ENCODE data around the gene CDKN2C.

The CDKN2C gene

GRCh38 chr1:50970931-50971582 is 1.0 kb downstream of the CDKN2C start:
- peaks cover 16 to 20% of the 10 kb centered on the region in 2 donors for H3K27me3 Mint-ChIP-seq
- no peaks in the 10 kb centered on the region for H3K9me3 Mint-ChIP-seq
- no peak overlapping the region for H3K27ac Mint-ChIP-seq
- no peak overlapping the region for H3K4me3 Mint-ChIP-seq
- no peaks in the 10 kb centered on the region for H3K36me3 Mint-ChIP-seq
- ATAC-seq (replicated peaks): no peak
- DNase-seq: no peak
- peaks cover 11 to 21% of the 10 kb centered on the region in 2 donors for H3K4me1 Mint-ChIP-seq

GRCh38 chr1:50971748-50972305 is 1.8 kb downstream of the CDKN2C start:
- no peak overlapping the region for H3K27ac Mint-ChIP-seq
- peaks cover 18 to 28% of the 10 kb centered on the region in 2 donors for H3K4me1 Mint-ChIP-seq
- H3K27me3 Mint-ChIP-seq: peaks cover 24 to 27% of the 10 kb centered on the region in 2 donors
- no peak overlapping the region for H3K4me3 Mint-ChIP-seq
- no peak for ATAC-seq (replicated peaks)
- H3K9me3 Mint-ChIP-seq: no peaks in the 10 kb centered on the region
- no peaks in the 10 kb centered on the region for H3K36me3 Mint-ChIP-seq
- DNase-seq: no peak

- ATAC-seq (replicated peaks): no peak
- peaks cover 18 to 25% of the 10 kb centered on the region in 2 donors for H3K4me1 Mint-ChIP-seq
- no peak overlapping the region for H3K27ac Mint-ChIP-seq
- H3K36me3 Mint-ChIP-seq: no peaks in the 10 kb centered on the region
- no peaks in the 10 kb centered on the region for H3K9me3 Mint-ChIP-seq
- no peak for DNase-seq
- H3K27me3 Mint-ChIP-seq: peaks cover 26 to 29% of the 10 kb centered on the region in 2 donors
- no peak overlapping the region for H3K4me3 Mint-ChIP-seq
These were observed 2.7 kb downstream of the CDKN2C start for GRCh38 chr1:50972766-50973165.

- H3K27me3 Mint-ChIP-seq: peaks cover 26 to 29% of the 10 kb centered on the region in 2 donors
- H3K27ac Mint-ChIP-seq: no peak overlapping the region
- H3K9me3 Mint-ChIP-seq: no peaks in the 10 kb centered on the region
- no peaks in the 10 kb centered on the region for H3K36me3 Mint-ChIP-seq
- peaks cover 16 to 22% of the 10 kb centered on the region in 2 donors for H3K4me1 Mint-ChIP-seq
- ATAC-seq (replicated peaks) (no peak), DNase-seq (no peak)
- H3K4me3 Mint-ChIP-seq: no peak overlapping the region
These were observed 3.2 kb downstream of the CDKN2C start for GRCh38 chr1:50973255-50973654.

- DNase-seq (no peak), ATAC-seq (replicated peaks) (no peak)
- no peak overlapping the region for H3K27ac Mint-ChIP-seq
- no peaks in the 10 kb centered on the region for H3K36me3 Mint-ChIP-seq
- H3K4me1 Mint-ChIP-seq: peaks cover 23 to 30% of the 10 kb centered on the region in 2 donors
- H3K9me3 Mint-ChIP-seq: no peaks in the 10 kb centered on the region
- H3K27me3 Mint-ChIP-seq: peaks cover 34 to 35% of the 10 kb centered on the region in 2 donors
- no peak overlapping the region for H3K4me3 Mint-ChIP-seq
These were observed 4.0 kb downstream of the CDKN2C start for GRCh38 chr1:50973875-50974617.

- no peak overlapping the region for H3K4me3 Mint-ChIP-seq
- no peak overlapping the region for H3K27ac Mint-ChIP-seq
- H3K36me3 Mint-ChIP-seq: no peaks in the 10 kb centered on the region
- ATAC-seq (replicated peaks) (no peak), DNase-seq (no peak)
- H3K4me1 Mint-ChIP-seq: peaks cover 24 to 32% of the 10 kb centered on the region in 2 donors
- H3K9me3 Mint-ChIP-seq: no peaks in the 10 kb centered on the region
- H3K27me3 Mint-ChIP-seq: peaks cover 36 to 37% of the 10 kb centered on the region in 2 donors
These were observed 4.5 kb downstream of the CDKN2C start for GRCh38 chr1:50974618-50974935.

GRCh38 chr1:50975436-50975835 is 5.4 kb downstream of the CDKN2C start:
- DNase-seq (no peak), ATAC-seq (replicated peaks) (no peak)
- Mint-ChIP-seq H3K27me3 (peaks cover 32 to 37% of the 10 kb centered on the region in 2 donors), H3K4me3 (no peak overlapping the region), H3K4me1 (peaks cover 18 to 23% of the 10 kb centered on the region in 2 donors), H3K27ac (no peak overlapping the region), H3K36me3 (no peaks in the 10 kb centered on the region), H3K9me3 (no peaks in the 10 kb centered on the region)

GRCh38 chr1:50976111-50976889 is 6.3 kb downstream of the CDKN2C start:
- Mint-ChIP-seq H3K4me3 (peak overlapping the region; percentile 84 to 88), H3K27me3 (peaks cover 28 to 37% of the 10 kb centered on the region in 2 donors), H3K36me3 (no peaks in the 10 kb centered on the region), H3K9me3 (no peaks in the 10 kb centered on the region), H3K27ac (no peak overlapping the region), H3K4me1 (peaks cover 18 to 22% of the 10 kb centered on the region in 2 donors)
- no peak for DNase-seq
- no peak for ATAC-seq (replicated peaks)

GRCh38 chr1:50976890-50977574 is 7.0 kb downstream of the CDKN2C start:
- Mint-ChIP-seq H3K9me3 (no peaks in the 10 kb centered on the region), H3K36me3 (no peaks in the 10 kb centered on the region), H3K4me1 (peaks cover 18 to 22% of the 10 kb centered on the region in 2 donors), H3K27ac (peak overlapping the region; percentile 10), H3K4me3 (peak overlapping the region; percentile 84 to 88), H3K27me3 (peaks cover 28 to 37% of the 10 kb centered on the region in 2 donors)
- ATAC-seq (replicated peaks) (peak; percentile 80 to 87), DNase-seq (peak; percentile 37)

GRCh38 chr1:50977575-50978143 is 7.6 kb downstream of the CDKN2C start:
- Mint-ChIP-seq H3K27ac (peak overlapping the region; percentile 75), H3K4me3 (peak overlapping the region; percentile 84 to 88), H3K4me1 (peaks cover 18 to 22% of the 10 kb centered on the region in 2 donors), H3K27me3 (peaks cover 28 to 37% of the 10 kb centered on the region in 2 donors), H3K36me3 (no peaks in the 10 kb centered on the region), H3K9me3 (no peaks in the 10 kb centered on the region)
- peak; percentile 59 to 60 for ATAC-seq (replicated peaks)
- DNase-seq: no peak

- ATAC-seq (replicated peaks): peak; percentile 56 to 58
- peaks cover 28 to 37% of the 10 kb centered on the region in 2 donors for H3K27me3 Mint-ChIP-seq
These were observed 8.3 kb downstream of the CDKN2C start for GRCh38 chr1:50978144-50978851.

GRCh38 chr1:50978852-50979781 is 9.1 kb downstream of the CDKN2C start:
- Mint-ChIP-seq H3K4me1 (peaks cover 18 to 22% of the 10 kb centered on the region in 2 donors), H3K27ac (peak overlapping the region; percentile 67), H3K36me3 (no peaks in the 10 kb centered on the region), H3K4me3 (peak overlapping the region; percentile 69 to 75), H3K27me3 (peaks cover 23 to 28% of the 10 kb centered on the region in 2 donors), H3K9me3 (no peaks in the 10 kb centered on the region)
- DNase-seq (no peak), ATAC-seq (replicated peaks) (no peak)

More at GRCh38 chr1:50978144-50978851, 8.3 kb downstream of the CDKN2C start:
- Mint-ChIP-seq H3K4me3 (peak overlapping the region; percentile 69 to 75), H3K4me1 (peaks cover 18 to 22% of the 10 kb centered on the region in 2 donors), H3K27ac (peak overlapping the region; percentile 37), H3K36me3 (no peaks in the 10 kb centered on the region), H3K9me3 (no peaks in the 10 kb centered on the region)
- no peak for DNase-seq
